GM19395 (cell line): Measurements from ENCODE around the gene TMX4.
"Not testable (repeated sequence)": the region's sequence is repeated elsewhere in the genome, so short reads cannot be mapped to it uniquely, and the experiment has no call there.

ENCODE experiments used
- ATAC-seq: cut with Tn5 transposase; IDR thresholded peaks from one replicate; pipeline ENCODE4 v1.9.1; 2021; ENCODE audit warnings: mild to moderate bottlenecking, moderate library complexity; ENCODE audit not compliant: unreplicated experiment

The TMX4 gene

GRCh38 chr20:7974785-7975435 is 44.7 kb downstream of the TMX4 start:
- no peak for ATAC-seq

- no peak for ATAC-seq
These were observed 47.9 kb downstream of the TMX4 start for GRCh38 chr20:7971536-7972280.

- no peak for ATAC-seq
These were observed 52.2 kb downstream of the TMX4 start for GRCh38 chr20:7967199-7967844.

- ATAC-seq = no peak
These were observed 53.4 kb downstream of the TMX4 start for GRCh38 chr20:7966176-7966575.

GRCh38 chr20:7959484-7959883 is 60.1 kb downstream of the TMX4 start:
- ATAC-seq = no peak

- ATAC-seq = not testable (repeated sequence)
These were observed 63.0 kb downstream of the TMX4 start for GRCh38 chr20:7956561-7956960.

GRCh38 chr20:7950387-7950786 is 69.2 kb downstream of the TMX4 start:
- no peak for ATAC-seq

- no peak for ATAC-seq
These were observed 75.7 kb downstream of the TMX4 start for GRCh38 chr20:7943891-7944290.

- no peak for ATAC-seq
These were observed 79.2 kb downstream of the TMX4 start, which contains the start of gene HAO1 for GRCh38 chr20:7940341-7940740. TSS of gene HAO1 (minus strand) at chr20:7940458. CDS start at chr20:7940422, 36 bp downstream.

GRCh38 chr20:7939663-7940062 is 79.9 kb downstream of the TMX4 start:
- no peak for ATAC-seq

- ATAC-seq = no peak
These were observed 81.5 kb downstream of the TMX4 start for GRCh38 chr20:7938058-7938457.

- ATAC-seq = no peak
These were observed 82.2 kb downstream of the TMX4 start for GRCh38 chr20:7937328-7937727.

- peak; percentile 76 for ATAC-seq
These were observed 84.5 kb downstream of the TMX4 start for GRCh38 chr20:7935027-7935551.

- no peak for ATAC-seq
These were observed 86.2 kb downstream of the TMX4 start for GRCh38 chr20:7933346-7933745.

- no peak for ATAC-seq
These were observed 89.2 kb downstream of the TMX4 start for GRCh38 chr20:7930343-7930742.
